HepG2 (cell line): Measurements from ENCODE around the gene SLC22A4. TPM values are rescaled to one million over a fixed set of nuclear protein-coding genes. Genes with fewer than 3 reads are reported as not detected.
A peak's percentile ranks its signal among the peaks of the same experiment; 100 is the strongest.

Source experiments
- ERF ChIP-seq: IDR thresholded peaks from 2 replicates; pipeline ENCODE4 v1.6.1; 2018; ENCODE audit warnings: missing biosample characterization, missing genetic modification reagents
- FOXJ3 ChIP-seq: sonication (generic); formaldehyde crosslinking; IDR thresholded peaks from 2 replicates; pipeline ENCODE4 v1.4.0; 2020; ENCODE audit warnings: missing genetic modification reagents, mild to moderate bottlenecking, borderline replicate concordance
- FOXP4 ChIP-seq: sonication (generic); formaldehyde crosslinking; IDR thresholded peaks from 2 replicates; pipeline ENCODE4 v1.4.0; 2020; ENCODE audit warnings: missing genetic modification reagents
- MIER2 ChIP-seq: IDR thresholded peaks from 2 replicates; pipeline ENCODE4 v1.6.1; 2016; ENCODE audit warnings: missing biosample characterization, missing genetic modification reagents
- NR2F2 ChIP-seq: IDR thresholded peaks from 2 replicates; pipeline ENCODE4 v1.6.1; 2012; ENCODE audit warnings: low read depth, inconsistent platforms, borderline replicate concordance
- ONECUT2 ChIP-seq: sonication (generic); formaldehyde crosslinking; IDR thresholded peaks from 2 replicates; pipeline ENCODE4 v1.4.0; 2020; ENCODE audit warnings: missing genetic modification reagents
- RORA ChIP-seq: sonication (generic); formaldehyde crosslinking; IDR thresholded peaks from 2 replicates; pipeline ENCODE4 v1.5.0; 2020; ENCODE audit warnings: mild to moderate bottlenecking, missing genetic modification reagents, moderate library complexity
- SP5 ChIP-seq: IDR thresholded peaks from 2 replicates; pipeline ENCODE4 v1.6.1; 2016; ENCODE audit warnings: low read depth, borderline replicate concordance
- SUZ12 ChIP-seq: fragments of 150-350 bp; IDR thresholded peaks from 2 replicates; pipeline ENCODE4 v1.6.1; 2014; ENCODE audit warnings: low read depth, low read length
- ZBED4 ChIP-seq: sonication (generic); formaldehyde crosslinking; IDR thresholded peaks from 2 replicates; pipeline ENCODE4 v1.4.0; 2020; ENCODE audit warnings: missing genetic modification reagents, borderline replicate concordance
- ZHX1 ChIP-seq: sonication (generic); formaldehyde crosslinking; IDR thresholded peaks from 2 replicates; pipeline ENCODE4 v1.8.1; 2022; ENCODE audit warnings: low read depth, mild to moderate bottlenecking, missing genetic modification reagents
- ZIK1 ChIP-seq: sonication (generic); formaldehyde crosslinking; IDR thresholded peaks from 2 replicates; pipeline ENCODE4 v1.5.0; 2020; ENCODE audit warnings: mild to moderate bottlenecking, low read depth, missing genetic modification reagents, borderline replicate concordance
- ZNF383 ChIP-seq: sonication (generic); formaldehyde crosslinking; IDR thresholded peaks from 2 replicates; pipeline ENCODE4 v1.4.0; 2020; ENCODE audit warnings: missing genetic modification reagents, mild to moderate bottlenecking, borderline replicate concordance
- ZNF83 ChIP-seq: sonication (generic); formaldehyde crosslinking; IDR thresholded peaks from 2 replicates; pipeline ENCODE4 v1.4.0; 2020; ENCODE audit warnings: missing genetic modification reagents, mild to moderate bottlenecking, borderline replicate concordance
- polyA plus RNA-seq, 8 experiments: library from polyadenylated mRNA; depleted of rRNA in 3 of 8; stranded (reverse) in 7 of 8; unstranded in 1 of 8; fragments of >200 nt; fragmentation: Illumina TruSeq in 4 of 8; extraction: Trizol in 4 of 8; gene quantifications; 2 replicates each; pipeline versions ENCODE4 v1.2.1 to v1.2.3, GENCODE V29; 2011 to 2016; ENCODE audit warnings: low read depth in 4 of 8, missing spikeins in 1 of 8, mixed read lengths in 1 of 8; ENCODE audit not compliant: insufficient read depth in 1 of 8
- total RNA-seq, 5 experiments: library from RNA; depleted of rRNA; stranded (reverse); fragments of >200 nt; fragmentation: Illumina TruSeq; extraction: Trizol; gene quantifications; 2 replicates each; pipeline ENCODE4 v1.2.3, GENCODE V29; 2016; ENCODE audit warnings: low read depth in 1 of 5
- TF ChIP-seq, protein P1 (sequence below), 2 experiments: IDR thresholded peaks; 2 replicates each; pipeline ENCODE4 v1.6.1; 2011 to 2012; ENCODE audit warnings: low read length in 2 of 2, borderline replicate concordance in 1 of 2, low read depth in 1 of 2, mild to moderate bottlenecking in 1 of 2, moderate library complexity in 1 of 2

The SLC22A4 gene
- total and polyA plus RNA-seq, 2 of the 13 experiments (the other 11 are each of a cell fraction or from before 2014, with no cell fraction given) = 0.33 to 0.62 TPM

GRCh38 chr5:132293066-132293991 lies 865 bp upstream of the SLC22A4 start (continued):
- TF ChIP-seq ZBED4 (CRISPR knock-in tag) (no peak; the same call in 1 of the 2 replicates), SUZ12 (no peak), ZNF83 (CRISPR knock-in tag) (no peak), ZNF383 (no peak), NR2F2 (0 out of 2 replicates have a peak, but pooled peaks have one; percentile 13), SP5 (CRISPR knock-in tag) (no peak), RORA (CRISPR knock-in tag) (no peak), ZHX1 (CRISPR knock-in tag) (peak; percentile 73; the same call in 1 of the 2 replicates), ERF (CRISPR knock-in tag) (peak; percentile 71), FOXP4 (CRISPR knock-in tag) (no peak; the same call in 1 of the 2 replicates), ONECUT2 (CRISPR knock-in tag) (no peak), MIER2 (no peak), ZIK1 (CRISPR knock-in tag) (0 out of 2 replicates have a peak, but pooled peaks have one; percentile 68), FOXJ3 (CRISPR knock-in tag) (no peak)
- TF ChIP-seq, protein P1, sequence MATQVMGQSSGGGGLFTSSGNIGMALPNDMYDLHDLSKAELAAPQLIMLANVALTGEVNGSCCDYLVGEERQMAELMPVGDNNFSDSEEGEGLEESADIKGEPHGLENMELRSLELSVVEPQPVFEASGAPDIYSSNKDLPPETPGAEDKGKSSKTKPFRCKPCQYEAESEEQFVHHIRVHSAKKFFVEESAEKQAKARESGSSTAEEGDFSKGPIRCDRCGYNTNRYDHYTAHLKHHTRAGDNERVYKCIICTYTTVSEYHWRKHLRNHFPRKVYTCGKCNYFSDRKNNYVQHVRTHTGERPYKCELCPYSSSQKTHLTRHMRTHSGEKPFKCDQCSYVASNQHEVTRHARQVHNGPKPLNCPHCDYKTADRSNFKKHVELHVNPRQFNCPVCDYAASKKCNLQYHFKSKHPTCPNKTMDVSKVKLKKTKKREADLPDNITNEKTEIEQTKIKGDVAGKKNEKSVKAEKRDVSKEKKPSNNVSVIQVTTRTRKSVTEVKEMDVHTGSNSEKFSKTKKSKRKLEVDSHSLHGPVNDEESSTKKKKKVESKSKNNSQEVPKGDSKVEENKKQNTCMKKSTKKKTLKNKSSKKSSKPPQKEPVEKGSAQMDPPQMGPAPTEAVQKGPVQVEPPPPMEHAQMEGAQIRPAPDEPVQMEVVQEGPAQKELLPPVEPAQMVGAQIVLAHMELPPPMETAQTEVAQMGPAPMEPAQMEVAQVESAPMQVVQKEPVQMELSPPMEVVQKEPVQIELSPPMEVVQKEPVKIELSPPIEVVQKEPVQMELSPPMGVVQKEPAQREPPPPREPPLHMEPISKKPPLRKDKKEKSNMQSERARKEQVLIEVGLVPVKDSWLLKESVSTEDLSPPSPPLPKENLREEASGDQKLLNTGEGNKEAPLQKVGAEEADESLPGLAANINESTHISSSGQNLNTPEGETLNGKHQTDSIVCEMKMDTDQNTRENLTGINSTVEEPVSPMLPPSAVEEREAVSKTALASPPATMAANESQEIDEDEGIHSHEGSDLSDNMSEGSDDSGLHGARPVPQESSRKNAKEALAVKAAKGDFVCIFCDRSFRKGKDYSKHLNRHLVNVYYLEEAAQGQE (IDR thresholded peaks at IDR 0.05; ENCODE audit: borderline replicate concordance in 1 of 2, low read depth in 1 of 2, low read length in 2 of 2) = no peak
